SH-SY5Y (cell line): ENCODE data around the gene PBRM1.

Experiments
- GATA2 ChIP-seq: IDR thresholded peaks from 2 replicates; pipeline ENCODE4 v1.6.1; 2011; ENCODE audit warnings: mild to moderate bottlenecking, low read depth, low read length
- GATA3 ChIP-seq: IDR thresholded peaks from 2 replicates; pipeline ENCODE4 v1.6.1; 2011; ENCODE audit warnings: low read depth, mild to moderate bottlenecking, low read length, moderate library complexity

DNA sequence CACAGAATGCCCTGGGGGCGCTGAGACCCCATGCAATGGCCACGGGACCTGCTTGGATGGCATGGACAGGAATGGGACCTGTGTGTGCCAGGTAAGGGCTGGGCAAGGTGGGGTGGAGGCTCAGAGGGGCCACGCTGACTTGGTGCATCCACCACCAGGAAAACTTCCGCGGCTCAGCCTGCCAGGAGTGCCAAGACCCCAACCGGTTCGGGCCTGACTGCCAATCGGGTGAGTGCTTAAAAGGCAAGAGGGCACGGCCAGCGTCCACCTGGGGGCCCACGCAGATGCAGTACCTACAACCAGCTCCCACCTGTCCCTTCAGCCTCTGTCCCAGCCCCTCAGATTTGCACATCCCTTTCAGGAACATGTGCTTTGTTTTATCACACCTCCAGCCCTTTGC is 183.7 kb downstream of the PBRM1 start:
- TF ChIP-seq GATA3 (no peak), GATA2 (no peak)
